22Rv1 (cell line): ENCODE data around the gene DNAJB12.
"Not testable (repeated sequence)": the region's sequence is repeated elsewhere in the genome, so short reads cannot be mapped to it uniquely, and the experiment has no call there.

Source experiments
- H3K27ac ChIP-seq: fragments of 450-650 bp; 2 replicates; pipeline ENCODE4 v1.5.1; 2017
- ZFX ChIP-seq: fragments of 450-650 bp; IDR thresholded peaks from 2 replicates; pipeline ENCODE4 v1.6.1; 2017; ENCODE audit warnings: antibody characterized with exemption, borderline replicate concordance
- TF ChIP-seq, protein P1 (sequence below): fragments of 450-650 bp; IDR thresholded peaks from 2 replicates; pipeline ENCODE4 v1.5.1; 2017; ENCODE audit warnings: mild to moderate bottlenecking

Gene DNAJB12

GRCh38 chr10:72330069-72330426 is 24.7 kb downstream of the DNAJB12 start:
- TF ChIP-seq ZFX = no peak
- TF ChIP-seq, protein P1, sequence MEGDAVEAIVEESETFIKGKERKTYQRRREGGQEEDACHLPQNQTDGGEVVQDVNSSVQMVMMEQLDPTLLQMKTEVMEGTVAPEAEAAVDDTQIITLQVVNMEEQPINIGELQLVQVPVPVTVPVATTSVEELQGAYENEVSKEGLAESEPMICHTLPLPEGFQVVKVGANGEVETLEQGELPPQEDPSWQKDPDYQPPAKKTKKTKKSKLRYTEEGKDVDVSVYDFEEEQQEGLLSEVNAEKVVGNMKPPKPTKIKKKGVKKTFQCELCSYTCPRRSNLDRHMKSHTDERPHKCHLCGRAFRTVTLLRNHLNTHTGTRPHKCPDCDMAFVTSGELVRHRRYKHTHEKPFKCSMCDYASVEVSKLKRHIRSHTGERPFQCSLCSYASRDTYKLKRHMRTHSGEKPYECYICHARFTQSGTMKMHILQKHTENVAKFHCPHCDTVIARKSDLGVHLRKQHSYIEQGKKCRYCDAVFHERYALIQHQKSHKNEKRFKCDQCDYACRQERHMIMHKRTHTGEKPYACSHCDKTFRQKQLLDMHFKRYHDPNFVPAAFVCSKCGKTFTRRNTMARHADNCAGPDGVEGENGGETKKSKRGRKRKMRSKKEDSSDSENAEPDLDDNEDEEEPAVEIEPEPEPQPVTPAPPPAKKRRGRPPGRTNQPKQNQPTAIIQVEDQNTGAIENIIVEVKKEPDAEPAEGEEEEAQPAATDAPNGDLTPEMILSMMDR = no peak
- H3K27ac ChIP-seq = peak overlapping the region; percentile 98

DNA sequence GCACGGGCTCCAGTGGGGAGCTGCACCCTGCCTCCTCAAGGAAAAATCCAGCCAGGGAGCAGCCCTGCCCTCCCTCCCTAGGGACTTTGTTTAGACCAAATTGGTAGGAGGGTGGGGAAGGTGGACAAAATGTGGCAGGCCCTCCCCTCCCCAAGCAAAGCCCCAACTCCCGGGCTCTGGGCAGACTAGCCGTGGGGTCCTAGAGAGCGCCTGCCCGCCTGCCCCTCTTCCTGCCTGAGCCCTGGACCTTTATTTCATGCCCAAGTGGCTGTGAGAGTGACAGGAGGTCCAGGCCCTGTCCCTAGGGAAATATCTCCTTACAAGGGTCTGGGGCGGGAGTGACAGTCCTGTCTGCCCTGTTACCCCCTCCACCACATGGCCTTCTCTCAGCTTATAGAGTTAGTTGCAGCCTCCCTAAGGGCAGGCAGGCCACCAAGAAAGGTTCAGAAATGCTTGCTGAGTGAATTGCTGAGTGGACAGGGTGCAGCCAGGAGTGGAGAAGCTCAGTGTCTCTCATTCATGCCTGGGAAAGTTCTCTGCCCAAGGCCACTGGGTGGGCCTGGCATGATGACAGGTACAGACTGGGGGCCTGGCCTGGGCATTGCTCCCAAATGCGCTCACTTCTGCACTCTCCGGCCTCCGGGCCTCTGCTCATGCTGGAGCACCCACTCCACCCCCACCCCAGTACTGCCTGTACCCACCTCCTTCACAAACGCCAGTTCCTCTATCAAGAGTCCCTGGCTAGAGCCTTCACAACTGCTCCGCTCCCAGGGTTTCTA is 25.2 kb downstream of the DNAJB12 start:
- no peak for TF ChIP-seq ZFX
- TF ChIP-seq, protein P1 = no peak
- peak overlapping the region; percentile 98 for H3K27ac ChIP-seq

GRCh38 chr10:72328829-72329204 is 25.9 kb downstream of the DNAJB12 start:
- TF ChIP-seq, protein P1 = no peak
- TF ChIP-seq ZFX = no peak
- no peak overlapping the region for H3K27ac ChIP-seq

- TF ChIP-seq, protein P1 = peak; percentile 79
- TF ChIP-seq ZFX = no peak
- H3K27ac ChIP-seq = 0 out of 2 replicates have a peak overlapping the region, but pooled peaks have one; percentile 23
Observed at GRCh38 chr10:72328045-72328828, 26.5 kb downstream of the DNAJB12 start.

- H3K27ac ChIP-seq = not testable (repeated sequence)
Observed at GRCh38 chr10:72326665-72327603, 27.8 kb downstream of the DNAJB12 start.

- H3K27ac ChIP-seq = not testable (repeated sequence)
Observed at GRCh38 chr10:72325243-72326175, 29.2 kb downstream of the DNAJB12 start.

DNA sequence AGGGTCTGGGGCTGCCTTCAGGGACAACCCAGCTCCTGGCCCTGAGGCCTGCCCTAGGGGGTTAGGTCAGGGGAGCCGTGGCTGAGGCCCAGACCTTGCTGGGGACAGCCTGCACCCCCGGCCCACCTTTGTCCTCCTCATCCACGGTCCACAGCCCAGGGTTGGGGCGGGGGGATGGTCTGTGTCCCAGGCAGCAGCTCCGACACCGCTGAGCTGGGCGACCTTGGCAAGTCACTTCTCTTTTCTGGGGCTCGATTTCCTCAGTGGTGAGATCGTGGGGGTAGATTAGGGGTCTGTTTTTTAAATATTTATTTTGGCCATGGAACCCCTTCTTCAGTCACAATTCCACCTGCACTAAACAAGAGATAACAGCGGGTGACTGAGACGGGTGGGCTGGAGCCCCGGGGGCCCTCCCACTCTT is 30.9 kb downstream of the DNAJB12 start:
- no peak overlapping the region for H3K27ac ChIP-seq
- TF ChIP-seq, protein P1 = no peak
- TF ChIP-seq ZFX = no peak
